Nephron (organoid): ENCODE data around the gene PTPRN2.

ENCODE experiments used
- H3K27ac Mint-ChIP-seq, 3 experiments: 2 replicates each; pipeline ENCODE4 v1.8.0; 2020; ENCODE audit warnings: mixed read lengths in 3 of 3, mild to moderate bottlenecking in 2 of 3, moderate library complexity in 1 of 3
- H3K27me3 Mint-ChIP-seq: 2 replicates; pipeline ENCODE4 v1.8.0; 2021; ENCODE audit warnings: low read depth, mild to moderate bottlenecking, moderate library complexity, mixed read lengths
- H3K36me3 Mint-ChIP-seq: 2 replicates; pipeline ENCODE4 v1.8.0; 2020; ENCODE audit warnings: low read depth, mixed read lengths
- H3K4me1 Mint-ChIP-seq: 2 replicates; pipeline ENCODE4 v1.8.0; 2020; ENCODE audit warnings: mixed read lengths
- H3K4me3 Mint-ChIP-seq, 3 experiments: 2 replicates each; pipeline ENCODE4 v1.8.0; 2020; ENCODE audit warnings: mild to moderate bottlenecking in 3 of 3, mixed read lengths in 3 of 3, moderate library complexity in 2 of 3
- H3K9me3 Mint-ChIP-seq: 2 replicates; pipeline ENCODE4 v1.8.0; 2020; ENCODE audit warnings: mixed read lengths
- TF ChIP-seq, protein P1 (sequence below), 3 experiments: fragments of 200-600 bp; sonication (generic); IDR thresholded peaks; one replicate each; pipeline ENCODE4 v1.5.0; 2021; ENCODE audit warnings: antibody characterized with exemption in 3 of 3; ENCODE audit not compliant: unreplicated experiment in 3 of 3

The PTPRN2 gene

DNA sequence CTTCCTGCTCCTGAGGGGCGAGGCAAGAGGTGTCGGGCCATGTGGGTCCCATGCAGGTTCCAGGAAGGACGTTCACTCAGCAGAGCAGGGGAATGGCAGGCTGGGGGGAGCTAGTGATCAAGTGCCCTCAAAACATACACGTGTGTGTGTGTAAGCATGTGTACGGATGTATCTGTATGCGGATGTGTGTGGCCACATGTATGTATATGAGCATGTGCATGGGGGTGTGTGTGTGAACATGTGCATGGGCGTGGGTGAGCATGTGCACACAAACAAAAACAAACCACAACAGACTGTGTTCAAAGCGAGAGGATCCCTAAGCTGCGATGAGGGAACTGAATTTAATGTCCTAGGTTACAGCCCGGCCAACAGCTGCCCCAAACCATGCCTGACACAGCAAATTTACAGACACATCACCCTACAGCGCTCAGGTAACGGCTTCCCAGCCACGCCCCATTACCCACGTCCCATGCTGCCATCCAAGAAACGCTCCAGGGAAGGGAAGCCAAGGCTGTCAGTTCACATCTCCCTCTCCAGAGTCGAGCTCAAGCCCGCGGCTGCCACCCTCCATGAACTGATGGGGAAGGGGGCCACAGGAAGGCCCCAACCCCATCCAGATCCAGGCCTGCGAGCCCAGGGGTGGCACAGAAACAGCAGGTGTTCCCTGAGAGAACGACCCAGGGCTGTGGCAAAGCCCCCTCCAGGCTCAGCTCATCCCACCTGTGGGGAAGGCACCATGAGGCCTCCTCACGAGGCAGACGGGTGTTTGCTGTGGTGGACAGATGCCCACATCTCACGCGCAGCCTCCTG, 56.6 kb downstream of the PTPRN2 start:
- TF ChIP-seq, protein P1, sequence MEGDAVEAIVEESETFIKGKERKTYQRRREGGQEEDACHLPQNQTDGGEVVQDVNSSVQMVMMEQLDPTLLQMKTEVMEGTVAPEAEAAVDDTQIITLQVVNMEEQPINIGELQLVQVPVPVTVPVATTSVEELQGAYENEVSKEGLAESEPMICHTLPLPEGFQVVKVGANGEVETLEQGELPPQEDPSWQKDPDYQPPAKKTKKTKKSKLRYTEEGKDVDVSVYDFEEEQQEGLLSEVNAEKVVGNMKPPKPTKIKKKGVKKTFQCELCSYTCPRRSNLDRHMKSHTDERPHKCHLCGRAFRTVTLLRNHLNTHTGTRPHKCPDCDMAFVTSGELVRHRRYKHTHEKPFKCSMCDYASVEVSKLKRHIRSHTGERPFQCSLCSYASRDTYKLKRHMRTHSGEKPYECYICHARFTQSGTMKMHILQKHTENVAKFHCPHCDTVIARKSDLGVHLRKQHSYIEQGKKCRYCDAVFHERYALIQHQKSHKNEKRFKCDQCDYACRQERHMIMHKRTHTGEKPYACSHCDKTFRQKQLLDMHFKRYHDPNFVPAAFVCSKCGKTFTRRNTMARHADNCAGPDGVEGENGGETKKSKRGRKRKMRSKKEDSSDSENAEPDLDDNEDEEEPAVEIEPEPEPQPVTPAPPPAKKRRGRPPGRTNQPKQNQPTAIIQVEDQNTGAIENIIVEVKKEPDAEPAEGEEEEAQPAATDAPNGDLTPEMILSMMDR (IDR thresholded peaks at IDR 0.05; ENCODE audit: unreplicated experiment in 3 of 3), result no peak
- H3K27ac Mint-ChIP-seq, result no peak overlapping the region
- peaks cover 28% of the 10 kb centered on the region for H3K27me3 Mint-ChIP-seq
- no peak overlapping the region for H3K4me3 Mint-ChIP-seq
- no peaks in the 10 kb centered on the region for H3K9me3 Mint-ChIP-seq
- no peaks in the 10 kb centered on the region for H3K4me1 Mint-ChIP-seq
- H3K36me3 Mint-ChIP-seq, result no peaks in the 10 kb centered on the region

DNA sequence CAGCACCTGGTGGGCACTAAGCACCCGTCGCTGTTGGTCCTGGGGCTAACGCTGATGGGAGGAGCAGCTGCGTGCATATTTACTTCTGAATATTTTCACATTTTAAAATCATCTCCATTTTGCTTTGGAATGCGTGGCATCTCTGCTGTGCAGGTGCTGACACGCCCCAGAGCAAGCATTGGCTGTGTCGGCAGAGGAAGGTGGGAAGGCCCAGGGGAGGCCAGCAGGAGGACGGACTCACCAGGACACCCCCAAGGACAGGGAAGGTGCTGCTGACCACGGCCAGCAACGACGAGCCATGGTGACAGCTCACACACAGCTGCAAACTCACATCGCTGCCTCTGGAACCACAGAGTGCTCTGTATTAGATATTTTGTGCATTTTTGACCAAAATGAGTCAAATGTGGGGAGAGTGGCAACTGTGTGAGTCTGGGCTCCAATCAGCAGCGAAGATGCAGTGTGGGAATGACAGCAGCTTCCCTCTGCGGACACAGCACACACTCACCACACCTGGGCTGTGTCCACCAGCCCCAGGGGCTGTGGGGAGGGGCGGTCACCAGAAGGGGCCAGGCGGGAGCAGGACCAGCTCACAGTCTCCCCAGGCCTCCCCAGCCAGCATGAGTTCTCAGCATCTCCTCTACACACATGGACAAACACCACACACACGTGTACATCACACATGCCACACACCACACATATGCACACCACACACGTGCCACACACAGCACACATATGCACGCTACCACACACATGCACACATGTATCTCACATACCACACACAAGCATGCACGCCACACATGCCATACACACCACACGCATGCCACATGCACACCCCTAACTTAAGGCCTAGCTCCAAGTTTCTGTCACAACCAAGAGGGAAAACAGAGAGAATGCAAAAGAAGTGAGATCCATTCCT, 58.2 kb downstream of the PTPRN2 start:
- Mint-ChIP-seq H3K27me3 (peaks cover 34% of the 10 kb centered on the region), H3K9me3 (peaks cover 3% of the 10 kb centered on the region), H3K27ac (no peak overlapping the region), H3K4me1 (no peaks in the 10 kb centered on the region), H3K36me3 (no peaks in the 10 kb centered on the region), H3K4me3 (no peak overlapping the region)
- TF ChIP-seq, protein P1 (IDR thresholded peaks at IDR 0.05; ENCODE audit: unreplicated experiment in 3 of 3), result no peak

DNA sequence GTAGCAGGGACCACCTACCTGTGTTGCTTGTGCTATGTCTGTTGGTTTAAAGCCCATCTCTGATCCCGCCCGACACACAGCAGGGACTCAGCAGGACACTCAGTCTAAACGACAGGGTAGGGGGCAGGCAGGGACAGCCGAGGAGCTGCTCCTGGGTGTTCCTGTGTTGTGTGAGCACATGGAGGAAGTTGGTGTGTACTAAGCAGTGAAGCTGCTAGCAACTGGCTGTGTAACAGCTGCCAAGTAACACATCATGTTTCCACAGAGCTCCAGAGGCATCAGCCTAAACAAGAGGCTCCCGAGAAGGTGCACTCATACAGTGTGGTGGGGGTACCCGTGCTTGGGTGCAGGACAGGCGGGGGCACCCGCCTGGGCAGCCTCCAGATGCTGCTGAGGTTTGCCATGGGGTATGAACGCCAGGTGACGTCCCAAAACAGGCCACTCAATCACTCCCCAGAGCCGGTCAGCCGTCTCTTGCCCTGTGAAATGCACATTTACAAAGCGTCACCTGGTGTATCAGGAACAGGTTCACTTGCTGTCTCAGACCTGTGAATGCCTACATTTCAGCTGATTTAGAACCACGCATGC, 59.6 kb downstream of the PTPRN2 start:
- peaks cover 33% of the 10 kb centered on the region for H3K27me3 Mint-ChIP-seq
- peaks cover 5% of the 10 kb centered on the region for H3K9me3 Mint-ChIP-seq
- H3K4me1 Mint-ChIP-seq, result no peaks in the 10 kb centered on the region
- no peaks in the 10 kb centered on the region for H3K36me3 Mint-ChIP-seq
- no peak overlapping the region for H3K4me3 Mint-ChIP-seq
- H3K27ac Mint-ChIP-seq, result no peak overlapping the region
- TF ChIP-seq, protein P1 (IDR thresholded peaks at IDR 0.05; ENCODE audit: unreplicated experiment in 3 of 3), result no peak

DNA sequence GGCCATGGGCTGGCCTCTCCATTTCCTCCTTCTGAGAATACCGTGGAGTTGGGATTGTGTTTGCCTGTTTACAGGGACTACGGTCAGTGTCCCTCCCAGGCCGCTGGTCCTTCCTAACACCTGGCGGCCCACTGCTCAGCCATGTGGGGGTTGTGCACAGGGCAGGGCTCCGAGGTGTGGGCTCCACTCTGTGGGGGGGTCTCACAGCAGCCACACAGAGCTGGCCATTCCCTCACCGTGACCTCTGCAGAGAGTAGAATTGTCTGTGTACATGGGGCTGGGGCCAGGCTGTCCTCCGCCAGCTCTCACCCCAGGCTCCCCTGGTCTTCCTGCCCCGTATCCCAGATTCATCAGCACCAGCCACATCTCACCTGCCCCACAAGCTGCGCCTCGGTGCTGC, 60.1 kb downstream of the PTPRN2 start:
- Mint-ChIP-seq H3K27ac (no peak overlapping the region), H3K4me1 (no peaks in the 10 kb centered on the region), H3K9me3 (peaks cover 10% of the 10 kb centered on the region), H3K4me3 (no peak overlapping the region), H3K27me3 (peaks cover 27% of the 10 kb centered on the region), H3K36me3 (no peaks in the 10 kb centered on the region)
- TF ChIP-seq, protein P1 (IDR thresholded peaks at IDR 0.05; ENCODE audit: unreplicated experiment in 3 of 3), result no peak

DNA sequence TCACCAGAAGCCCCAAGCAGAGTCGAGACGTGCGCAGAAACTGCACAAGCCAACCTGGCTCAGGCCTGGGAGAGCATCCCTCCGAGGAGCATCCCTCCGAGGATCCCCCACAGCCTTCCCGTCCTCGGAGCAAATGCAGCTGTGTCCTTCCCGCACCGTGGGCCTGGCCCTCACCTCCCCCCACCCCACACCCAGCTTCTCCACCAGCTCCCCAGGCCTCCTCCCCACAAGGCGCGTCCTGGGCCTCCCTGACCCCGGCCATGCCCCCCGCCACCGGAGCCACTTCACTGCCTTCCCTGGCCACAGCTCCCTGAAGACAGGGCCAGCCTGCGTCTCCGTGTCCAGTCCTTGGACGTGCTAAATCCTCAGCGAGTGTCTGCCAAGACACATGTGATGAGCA, 60.6 kb downstream of the PTPRN2 start:
- Mint-ChIP-seq H3K36me3 (no peaks in the 10 kb centered on the region), H3K4me1 (no peaks in the 10 kb centered on the region), H3K9me3 (peaks cover 11% of the 10 kb centered on the region), H3K4me3 (no peak overlapping the region), H3K27me3 (peaks cover 27% of the 10 kb centered on the region), H3K27ac (no peak overlapping the region)
- TF ChIP-seq, protein P1 (IDR thresholded peaks at IDR 0.05; ENCODE audit: unreplicated experiment in 3 of 3), result no peak
